ENCODE results near the gene PDILT.

DNA sequence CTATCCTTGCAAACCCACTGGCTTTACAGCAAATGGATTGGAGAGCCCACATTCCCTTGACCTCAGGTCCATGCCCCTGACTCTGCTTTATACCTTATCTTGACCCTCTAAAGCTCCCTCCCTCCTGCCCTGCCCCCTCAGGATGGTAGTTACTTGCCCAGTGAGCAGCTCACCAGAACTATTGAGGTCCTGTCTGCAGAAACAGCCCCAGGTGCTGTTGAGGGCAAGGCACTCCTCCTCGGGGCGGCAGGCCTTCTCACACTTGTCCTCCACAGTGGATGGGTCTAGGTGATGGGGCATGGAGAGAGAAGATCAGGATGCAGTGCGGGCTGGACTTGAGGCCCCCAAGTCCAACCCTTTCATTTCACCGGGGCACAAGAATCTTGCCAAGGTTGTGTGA is 81.8 kb downstream of the PDILT start:
- TF ChIP-seq, protein P1, sequence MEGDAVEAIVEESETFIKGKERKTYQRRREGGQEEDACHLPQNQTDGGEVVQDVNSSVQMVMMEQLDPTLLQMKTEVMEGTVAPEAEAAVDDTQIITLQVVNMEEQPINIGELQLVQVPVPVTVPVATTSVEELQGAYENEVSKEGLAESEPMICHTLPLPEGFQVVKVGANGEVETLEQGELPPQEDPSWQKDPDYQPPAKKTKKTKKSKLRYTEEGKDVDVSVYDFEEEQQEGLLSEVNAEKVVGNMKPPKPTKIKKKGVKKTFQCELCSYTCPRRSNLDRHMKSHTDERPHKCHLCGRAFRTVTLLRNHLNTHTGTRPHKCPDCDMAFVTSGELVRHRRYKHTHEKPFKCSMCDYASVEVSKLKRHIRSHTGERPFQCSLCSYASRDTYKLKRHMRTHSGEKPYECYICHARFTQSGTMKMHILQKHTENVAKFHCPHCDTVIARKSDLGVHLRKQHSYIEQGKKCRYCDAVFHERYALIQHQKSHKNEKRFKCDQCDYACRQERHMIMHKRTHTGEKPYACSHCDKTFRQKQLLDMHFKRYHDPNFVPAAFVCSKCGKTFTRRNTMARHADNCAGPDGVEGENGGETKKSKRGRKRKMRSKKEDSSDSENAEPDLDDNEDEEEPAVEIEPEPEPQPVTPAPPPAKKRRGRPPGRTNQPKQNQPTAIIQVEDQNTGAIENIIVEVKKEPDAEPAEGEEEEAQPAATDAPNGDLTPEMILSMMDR (IDR thresholded peaks at IDR 0.05; ENCODE audit: insufficient read depth, low read depth, low read length) = no peak
- no peak for TF ChIP-seq EZH2 (IDR thresholded peaks at IDR 0.05; ENCODE audit: insufficient read depth, low read length)

Data from astrocyte (in vitro differentiated cells and primary cell).